ENCODE data around the gene ALCAM.

DNA sequence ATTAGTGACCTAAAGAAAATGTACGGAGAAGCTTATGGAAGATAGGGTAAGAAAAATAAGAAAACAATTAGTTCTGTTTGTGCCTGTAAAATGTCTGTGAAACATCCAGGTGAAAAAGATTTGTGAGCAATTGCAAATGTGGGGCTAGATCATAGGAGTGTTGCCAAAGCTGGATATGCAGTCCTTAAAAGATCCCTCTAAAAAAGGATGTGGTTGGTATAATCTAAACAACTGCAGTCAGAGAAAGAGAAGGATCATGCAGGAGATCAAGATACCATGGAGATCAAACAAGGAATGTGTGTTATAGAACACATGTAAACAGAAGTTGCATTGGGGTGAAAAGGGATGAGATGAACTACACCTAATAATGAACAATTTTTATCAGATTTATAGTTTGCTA, 116.8 kb downstream of the ALCAM start:
- no peak for TF ChIP-seq ZFP3 (CRISPR knock-in tag; IDR thresholded peaks at IDR 0.05)
- TF ChIP-seq, protein P1, sequence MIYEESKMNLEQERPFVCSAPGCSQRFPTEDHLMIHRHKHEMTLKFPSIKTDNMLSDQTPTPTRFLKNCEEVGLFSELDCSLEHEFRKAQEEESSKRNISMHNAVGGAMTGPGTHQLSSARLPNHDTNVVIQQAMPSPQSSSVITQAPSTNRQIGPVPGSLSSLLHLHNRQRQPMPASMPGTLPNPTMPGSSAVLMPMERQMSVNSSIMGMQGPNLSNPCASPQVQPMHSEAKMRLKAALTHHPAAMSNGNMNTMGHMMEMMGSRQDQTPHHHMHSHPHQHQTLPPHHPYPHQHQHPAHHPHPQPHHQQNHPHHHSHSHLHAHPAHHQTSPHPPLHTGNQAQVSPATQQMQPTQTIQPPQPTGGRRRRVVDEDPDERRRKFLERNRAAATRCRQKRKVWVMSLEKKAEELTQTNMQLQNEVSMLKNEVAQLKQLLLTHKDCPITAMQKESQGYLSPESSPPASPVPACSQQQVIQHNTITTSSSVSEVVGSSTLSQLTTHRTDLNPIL (CRISPR knock-in tag; IDR thresholded peaks at IDR 0.05; ENCODE audit: low read depth) = no peak
- TF ChIP-seq, protein P2, sequence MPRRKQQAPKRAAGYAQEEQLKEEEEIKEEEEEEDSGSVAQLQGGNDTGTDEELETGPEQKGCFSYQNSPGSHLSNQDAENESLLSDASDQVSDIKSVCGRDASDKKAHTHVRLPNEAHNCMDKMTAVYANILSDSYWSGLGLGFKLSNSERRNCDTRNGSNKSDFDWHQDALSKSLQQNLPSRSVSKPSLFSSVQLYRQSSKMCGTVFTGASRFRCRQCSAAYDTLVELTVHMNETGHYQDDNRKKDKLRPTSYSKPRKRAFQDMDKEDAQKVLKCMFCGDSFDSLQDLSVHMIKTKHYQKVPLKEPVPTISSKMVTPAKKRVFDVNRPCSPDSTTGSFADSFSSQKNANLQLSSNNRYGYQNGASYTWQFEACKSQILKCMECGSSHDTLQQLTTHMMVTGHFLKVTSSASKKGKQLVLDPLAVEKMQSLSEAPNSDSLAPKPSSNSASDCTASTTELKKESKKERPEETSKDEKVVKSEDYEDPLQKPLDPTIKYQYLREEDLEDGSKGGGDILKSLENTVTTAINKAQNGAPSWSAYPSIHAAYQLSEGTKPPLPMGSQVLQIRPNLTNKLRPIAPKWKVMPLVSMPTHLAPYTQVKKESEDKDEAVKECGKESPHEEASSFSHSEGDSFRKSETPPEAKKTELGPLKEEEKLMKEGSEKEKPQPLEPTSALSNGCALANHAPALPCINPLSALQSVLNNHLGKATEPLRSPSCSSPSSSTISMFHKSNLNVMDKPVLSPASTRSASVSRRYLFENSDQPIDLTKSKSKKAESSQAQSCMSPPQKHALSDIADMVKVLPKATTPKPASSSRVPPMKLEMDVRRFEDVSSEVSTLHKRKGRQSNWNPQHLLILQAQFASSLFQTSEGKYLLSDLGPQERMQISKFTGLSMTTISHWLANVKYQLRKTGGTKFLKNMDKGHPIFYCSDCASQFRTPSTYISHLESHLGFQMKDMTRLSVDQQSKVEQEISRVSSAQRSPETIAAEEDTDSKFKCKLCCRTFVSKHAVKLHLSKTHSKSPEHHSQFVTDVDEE (CRISPR knock-in tag; IDR thresholded peaks at IDR 0.05) = no peak
- no peak for TF ChIP-seq SNAI2 (CRISPR knock-in tag; IDR thresholded peaks at IDR 0.05)
- TF ChIP-seq, protein P3, sequence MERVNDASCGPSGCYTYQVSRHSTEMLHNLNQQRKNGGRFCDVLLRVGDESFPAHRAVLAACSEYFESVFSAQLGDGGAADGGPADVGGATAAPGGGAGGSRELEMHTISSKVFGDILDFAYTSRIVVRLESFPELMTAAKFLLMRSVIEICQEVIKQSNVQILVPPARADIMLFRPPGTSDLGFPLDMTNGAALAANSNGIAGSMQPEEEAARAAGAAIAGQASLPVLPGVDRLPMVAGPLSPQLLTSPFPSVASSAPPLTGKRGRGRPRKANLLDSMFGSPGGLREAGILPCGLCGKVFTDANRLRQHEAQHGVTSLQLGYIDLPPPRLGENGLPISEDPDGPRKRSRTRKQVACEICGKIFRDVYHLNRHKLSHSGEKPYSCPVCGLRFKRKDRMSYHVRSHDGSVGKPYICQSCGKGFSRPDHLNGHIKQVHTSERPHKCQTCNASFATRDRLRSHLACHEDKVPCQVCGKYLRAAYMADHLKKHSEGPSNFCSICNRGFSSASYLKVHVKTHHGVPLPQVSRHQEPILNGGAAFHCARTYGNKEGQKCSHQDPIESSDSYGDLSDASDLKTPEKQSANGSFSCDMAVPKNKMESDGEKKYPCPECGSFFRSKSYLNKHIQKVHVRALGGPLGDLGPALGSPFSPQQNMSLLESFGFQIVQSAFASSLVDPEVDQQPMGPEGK (CRISPR knock-in tag; IDR thresholded peaks at IDR 0.05; ENCODE audit: borderline replicate concordance) = no peak
- no peak for TF ChIP-seq ZNF565 (CRISPR knock-in tag; conservative IDR thresholded peaks at IDR 0.05; ENCODE audit: low read depth)
- no peak for TF ChIP-seq ZNF8 (CRISPR knock-in tag; IDR thresholded peaks at IDR 0.05)
- no peak for TF ChIP-seq PPARA (CRISPR knock-in tag; IDR thresholded peaks at IDR 0.05; ENCODE audit: borderline replicate concordance)
- no peak for TF ChIP-seq ARNTL (CRISPR knock-in tag; IDR thresholded peaks at IDR 0.05; ENCODE audit: borderline replicate concordance, low read depth)
- TF ChIP-seq OSR1 (CRISPR knock-in tag; IDR thresholded peaks at IDR 0.05) = no peak

All from SK-N-SH treated with all-trans-retinoic acid at 6 μM for 48 hours (cell line).